Osteoblast (primary cell): ENCODE measurements around the gene TMEM9. TPM values are rescaled to one million over a fixed set of nuclear protein-coding genes. Genes with fewer than 3 reads are reported as not detected.

Source experiments
- DNase-seq: peaks from one replicate; pipeline ENCODE4 v3.0.0; 2011; ENCODE audit warnings: low spot score, mixed read lengths; ENCODE audit not compliant: insufficient read length; ENCODE audit errors: missing footprints
- H2AFZ ChIP-seq: 2 replicates; pipeline ENCODE4 v1.6.0; 2011; ENCODE audit warnings: mild to moderate bottlenecking, low read length
- H3K27ac ChIP-seq: 2 replicates; pipeline ENCODE4 v1.5.1; 2011; ENCODE audit warnings: mild to moderate bottlenecking, low read depth, low read length, moderate library complexity
- H3K27me3 ChIP-seq: 2 replicates; pipeline ENCODE4 v1.6.0; 2012; ENCODE audit warnings: mild to moderate bottlenecking, control low read depth, inconsistent platforms, low read length, moderate library complexity; ENCODE audit not compliant: insufficient read depth
- H3K36me3 ChIP-seq: 2 replicates; pipeline ENCODE4 v1.5.1; 2011; ENCODE audit warnings: mild to moderate bottlenecking, low read length, control low read depth, moderate library complexity; ENCODE audit not compliant: insufficient read depth
- H3K4me1 ChIP-seq: 2 replicates; pipeline ENCODE4 v1.5.1; 2011; ENCODE audit warnings: mild to moderate bottlenecking, low read length, control low read depth, moderate library complexity; ENCODE audit not compliant: insufficient read depth
- H3K4me2 ChIP-seq: 2 replicates; pipeline ENCODE4 v1.6.0; 2011; ENCODE audit warnings: mild to moderate bottlenecking, low read length; ENCODE audit not compliant: insufficient read depth
- H3K4me3 ChIP-seq: fragments of 200-600 bp; sonication (generic); 3 replicates; pipeline ENCODE4 v1.5.1; 2012; ENCODE audit warnings: mild to moderate bottlenecking, low read length, inconsistent platforms; ENCODE audit not compliant: insufficient read depth
- H3K79me2 ChIP-seq: 2 replicates; pipeline ENCODE4 v1.6.0; 2012; ENCODE audit warnings: mild to moderate bottlenecking, low read length, control low read depth, inconsistent platforms; ENCODE audit not compliant: insufficient read depth
- H3K9me3 ChIP-seq: 2 replicates; pipeline ENCODE4 v1.5.1; 2011; ENCODE audit warnings: low read depth, low read length, control low read depth
- H4K20me1 ChIP-seq: 2 replicates; pipeline ENCODE4 v1.6.0; 2012; ENCODE audit warnings: mild to moderate bottlenecking, low read length, control low read depth; ENCODE audit not compliant: insufficient read depth
- CTCF ChIP-seq: IDR thresholded peaks from 2 replicates; pipeline ENCODE4 v1.5.1; 2011; ENCODE audit warnings: mild to moderate bottlenecking, low read depth, low read length, moderate library complexity; ENCODE audit errors: extremely low read depth
- total RNA-seq: library from RNA; depleted of rRNA; stranded (reverse); fragments of >200 nt; gene quantifications from 2 replicates; pipeline ENCODE4 v1.2.3, GENCODE V29; 2012

Gene TMEM9
- total RNA-seq, 1 donor = 45.6 TPM

DNA sequence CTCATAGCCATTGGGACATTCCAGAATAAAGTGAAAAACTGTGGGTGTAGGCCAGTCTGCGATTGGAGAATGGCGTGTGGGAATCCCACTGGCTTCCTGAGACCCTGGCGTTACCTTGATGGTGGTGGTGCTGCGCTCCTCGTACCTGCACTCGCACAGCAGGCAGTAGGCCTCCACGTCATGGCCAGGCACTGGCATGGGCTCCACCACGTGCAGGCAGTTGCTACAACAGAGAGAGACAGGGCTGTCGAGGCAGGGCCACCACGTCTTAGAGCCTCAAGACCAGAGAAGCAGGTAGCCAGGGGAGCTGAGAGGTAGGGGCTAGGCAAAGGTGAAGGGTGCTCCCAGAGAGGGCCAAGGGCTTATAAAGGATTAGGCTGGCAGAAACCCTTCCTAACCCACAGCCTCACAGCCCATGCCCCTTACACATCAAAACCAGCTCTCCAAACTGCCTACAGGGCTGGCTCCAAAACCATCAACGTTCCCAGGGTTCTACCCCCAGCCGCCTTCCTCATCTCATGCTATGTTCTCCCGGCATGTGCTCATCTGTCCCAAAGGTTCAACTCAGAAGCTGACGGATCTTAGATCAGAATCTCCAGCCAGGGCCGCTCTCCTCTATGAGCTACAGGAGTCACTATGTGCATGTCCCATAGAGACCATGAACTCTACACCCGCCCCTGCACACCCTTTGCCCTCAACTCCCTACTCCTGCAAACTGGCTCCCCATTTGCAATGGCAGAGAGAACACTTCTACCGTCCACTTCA lies 7.5 kb downstream of the TMEM9 start:
- DNase-seq = no peak
- no peaks in the 10 kb centered on the region for H3K79me2 ChIP-seq
- no peak overlapping the region for H3K4me3 ChIP-seq
- no peak overlapping the region for H3K4me2 ChIP-seq
- peaks cover 71% of the 10 kb centered on the region for H3K36me3 ChIP-seq
- H3K27me3 ChIP-seq = no peaks in the 10 kb centered on the region
- peaks cover 28% of the 10 kb centered on the region for H4K20me1 ChIP-seq
- H3K4me1 ChIP-seq = no peaks in the 10 kb centered on the region
- no peak overlapping the region for H2AFZ ChIP-seq
- TF ChIP-seq CTCF = no peak
- H3K9me3 ChIP-seq = no peaks in the 10 kb centered on the region
- H3K27ac ChIP-seq = no peak overlapping the region

DNA sequence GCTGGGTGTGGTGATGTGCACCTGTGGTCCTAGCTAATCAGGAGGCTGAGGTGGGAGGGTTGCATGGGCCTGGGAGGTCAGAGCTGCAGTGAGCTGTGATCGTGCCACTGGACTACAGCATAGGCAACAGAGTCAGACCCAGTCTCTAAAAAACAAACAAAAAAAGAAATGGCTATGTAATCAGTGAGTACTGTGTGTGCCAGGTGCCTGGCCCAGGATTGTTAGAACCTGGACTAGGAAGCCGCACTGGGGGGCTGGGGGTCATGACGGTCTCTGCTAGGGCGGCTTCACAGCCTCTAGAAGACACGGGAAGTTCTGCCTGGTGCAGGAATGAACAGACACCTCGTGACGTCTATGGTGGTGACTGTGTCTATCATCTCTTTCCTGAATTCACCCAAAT lies 8.5 kb downstream of the TMEM9 start:
- Histone ChIP-seq H3K4me1 (no peaks in the 10 kb centered on the region), H2AFZ (no peak overlapping the region), H3K27ac (no peak overlapping the region), H3K4me3 (no peak overlapping the region), H3K4me2 (no peak overlapping the region), H3K79me2 (no peaks in the 10 kb centered on the region), H3K9me3 (no peaks in the 10 kb centered on the region), H3K36me3 (peaks cover 66% of the 10 kb centered on the region), H3K27me3 (no peaks in the 10 kb centered on the region), H4K20me1 (peaks cover 33% of the 10 kb centered on the region)
- no peak for DNase-seq
- no peak for TF ChIP-seq CTCF

- no peak for TF ChIP-seq CTCF
- peaks cover 59% of the 10 kb centered on the region for H3K36me3 ChIP-seq
- H3K79me2 ChIP-seq = no peaks in the 10 kb centered on the region
- no peaks in the 10 kb centered on the region for H3K4me1 ChIP-seq
- H2AFZ ChIP-seq = no peak overlapping the region
- H3K27ac ChIP-seq = no peak overlapping the region
- no peaks in the 10 kb centered on the region for H3K27me3 ChIP-seq
- no peaks in the 10 kb centered on the region for H3K9me3 ChIP-seq
- H3K4me3 ChIP-seq = no peak overlapping the region
- no peak for DNase-seq
- peaks cover 33% of the 10 kb centered on the region for H4K20me1 ChIP-seq
- no peak overlapping the region for H3K4me2 ChIP-seq
Observed at GRCh38 chr1:201145132-201145531, 9.1 kb downstream of the TMEM9 start.

DNA sequence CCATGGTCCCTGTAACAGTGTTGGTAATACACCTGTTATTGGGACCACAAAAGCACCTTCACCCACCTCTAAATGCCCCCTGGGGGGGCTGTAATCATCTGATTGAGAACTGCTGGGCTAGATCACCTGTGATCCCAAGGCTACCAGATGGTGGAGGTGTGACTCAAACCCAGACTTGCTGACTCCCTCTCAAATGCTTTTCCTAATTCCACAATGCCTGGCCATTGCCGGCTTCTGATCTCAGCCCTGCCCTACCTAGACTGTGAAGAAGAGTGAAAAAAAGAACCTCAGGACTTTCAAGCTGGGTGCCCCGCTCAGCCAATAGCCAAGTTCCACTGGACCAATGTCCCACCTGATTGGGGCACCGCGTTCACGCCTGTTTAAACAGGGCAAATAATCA lies 9.6 kb downstream of the TMEM9 start:
- peaks cover 55% of the 10 kb centered on the region for H3K36me3 ChIP-seq
- TF ChIP-seq CTCF = no peak
- DNase-seq = no peak
- no peak overlapping the region for H3K27ac ChIP-seq
- no peaks in the 10 kb centered on the region for H3K4me1 ChIP-seq
- H3K79me2 ChIP-seq = no peaks in the 10 kb centered on the region
- H3K4me3 ChIP-seq = no peak overlapping the region
- H2AFZ ChIP-seq = no peak overlapping the region
- no peak overlapping the region for H3K4me2 ChIP-seq
- H3K9me3 ChIP-seq = no peaks in the 10 kb centered on the region
- peaks cover 32% of the 10 kb centered on the region for H4K20me1 ChIP-seq
- H3K27me3 ChIP-seq = no peaks in the 10 kb centered on the region
